GM12878 (cell line): ENCODE data around the gene ZMYND19. TPM values are rescaled to one million over a fixed set of nuclear protein-coding genes. Genes with fewer than 3 reads are reported as not detected.

Experiments
- ATAC-seq: fragments of 200-7000 bp; cut with Tn5 transposase; 3 replicates; pipeline ENCODE4 v1.9.1; 2020; ENCODE audit warnings: mild to moderate bottlenecking, moderate library complexity
- BruUV-seq: library from RNA; stranded (reverse); fragments of 400-500 nt; replicated peaks from 2 replicates; lab custom pipeline; 2021; lab: Mats Ljungman, UMichigan
- CTCF ChIA-PET: fragments of 300-600 bp; sonication (Branson Sonifier 250); formaldehyde crosslinking; extraction: SDS; loops from one replicate; lab custom pipeline; 2021; ENCODE audit warnings: inconsistent platforms; lab: Yijun Ruan, JAX
- POLR2A ChIA-PET: fragments of 350-600 bp; formaldehyde crosslinking; extraction: SDS; loops from one replicate; lab custom pipeline; 2021; ENCODE audit warnings: inconsistent platforms; lab: Charles Lee
- RAD21 ChIA-PET: fragments of 300-600 bp; sonication (Branson Sonifier 250); formaldehyde crosslinking; loops from one replicate; lab custom pipeline; 2023; ENCODE audit warnings: antibody characterized with exemption; ENCODE audit not compliant: unreplicated experiment; lab: Charles Lee
- SMC1A ChIA-PET: fragments of 300-600 bp; sonication (Branson Sonifier 250); formaldehyde crosslinking; loops from one replicate; lab custom pipeline; 2023; ENCODE audit not compliant: unreplicated experiment, uncharacterized antibody; lab: Charles Lee
- DNase-seq: peaks from one replicate; pipeline ENCODE4 v3.0.0-alpha.2; 2011; ENCODE audit warnings: low read depth, low spot score
- FAIRE-seq: peaks from 3 replicates; lab custom pipeline; 2011; peaks lifted over from hg19 to GRCh38; lab: Jason Lieb, UNC
- H2AFZ ChIP-seq: 2 replicates; pipeline ENCODE4 v1.6.0; 2011; ENCODE audit warnings: low read depth, low read length, control low read depth; ENCODE audit not compliant: control insufficient read depth
- H3K27ac ChIP-seq: 2 replicates; pipeline ENCODE4 v1.5.1; 2011; ENCODE audit warnings: control low read depth; ENCODE audit not compliant: control insufficient read depth, insufficient read depth
- H3K27me3 ChIP-seq, 2 experiments: replicated peaks in 1 of 2; 2 replicates each; pipeline versions ENCODE4 v1.6.0 to v1.6.1; 2011; ENCODE audit warnings: low read length in 1 of 2; ENCODE audit not compliant: control insufficient read depth in 2 of 2, insufficient read depth in 2 of 2
- H3K36me3 ChIP-seq, 2 experiments: 2 replicates each; pipeline ENCODE4 v1.5.1; 2011; ENCODE audit warnings: low read length in 1 of 2; ENCODE audit not compliant: control insufficient read depth in 2 of 2, insufficient read depth in 2 of 2
- H3K4me1 ChIP-seq: 2 replicates; pipeline ENCODE4 v1.6.1; 2011; ENCODE audit warnings: mild to moderate bottlenecking, low read length, moderate library complexity, mixed read lengths; ENCODE audit not compliant: control insufficient read depth, insufficient read depth
- H3K4me2 ChIP-seq: 2 replicates; pipeline ENCODE4 v1.6.0; 2011; ENCODE audit warnings: control low read depth; ENCODE audit not compliant: control insufficient read depth, insufficient read depth
- H3K4me3 ChIP-seq: fragments of 200-600 bp; sonication (generic); 2 replicates; pipeline ENCODE4 v1.5.1; 2016
- H3K79me2 ChIP-seq: 2 replicates; pipeline ENCODE4 v1.6.0; 2011; ENCODE audit warnings: low read length; ENCODE audit not compliant: control insufficient read depth, insufficient read depth
- H3K9ac ChIP-seq: 2 replicates; pipeline ENCODE4 v1.8.0; 2011; ENCODE audit warnings: low read length, control low read depth, mixed read lengths; ENCODE audit not compliant: control insufficient read depth, insufficient read depth
- H3K9me3 ChIP-seq: replicated peaks from 3 replicates; pipeline ENCODE4 v1.5.1; 2011; ENCODE audit warnings: mild to moderate bottlenecking, low read length; ENCODE audit not compliant: control insufficient read depth, insufficient read depth
- H4K20me1 ChIP-seq: 2 replicates; pipeline ENCODE4 v1.6.0; 2011; ENCODE audit not compliant: control insufficient read depth, insufficient read depth
- BHLHE40 ChIP-seq, 2 experiments: fragments of 450-650 bp in 1 of 2; IDR thresholded peaks; 2 replicates each; pipeline ENCODE4 v1.6.1; 2011 to 2017; ENCODE audit warnings: low read depth in 2 of 2, borderline replicate concordance in 1 of 2, improper control_type of control experiment in 1 of 2, low read length in 1 of 2, mild to moderate bottlenecking in 1 of 2
- DPF2 ChIP-seq: fragments of 450-650 bp; IDR thresholded peaks from 2 replicates; pipeline ENCODE4 v1.6.1; 2017; ENCODE audit warnings: mild to moderate bottlenecking
- HCFC1 ChIP-seq: fragments of 150-350 bp; IDR thresholded peaks from 2 replicates; pipeline ENCODE4 v1.6.1; 2014; ENCODE audit warnings: low read length
- MTA2 ChIP-seq: fragments of 450-650 bp; IDR thresholded peaks from 2 replicates; pipeline ENCODE4 v1.6.1; 2016; ENCODE audit warnings: low read depth, mild to moderate bottlenecking, moderate library complexity
- MXI1 ChIP-seq: fragments of 150-350 bp; IDR thresholded peaks from 2 replicates; pipeline ENCODE4 v1.6.1; 2011; ENCODE audit warnings: low read depth, mild to moderate bottlenecking, inconsistent platforms, low read length, improper control_type of control experiment
- NFXL1 ChIP-seq: fragments of 450-650 bp; IDR thresholded peaks from 2 replicates; pipeline ENCODE4 v1.6.1; 2017; ENCODE audit warnings: antibody characterized with exemption, mild to moderate bottlenecking, borderline replicate concordance
- NR2F1 ChIP-seq: fragments of 450-650 bp; conservative IDR thresholded peaks from 2 replicates; pipeline ENCODE4 v1.6.1; 2017; ENCODE audit warnings: mild to moderate bottlenecking
- RAD51 ChIP-seq: fragments of 450-650 bp; IDR thresholded peaks from 2 replicates; pipeline ENCODE4 v1.6.1; 2016; ENCODE audit warnings: moderate library complexity, mild to moderate bottlenecking, inconsistent platforms
- RELA ChIP-seq: fragments of 450-650 bp; IDR thresholded peaks from 2 replicates; pipeline ENCODE4 v1.8.0; 2014; ENCODE audit warnings: borderline replicate concordance; ENCODE audit not compliant: partially characterized antibody
- RUNX3 ChIP-seq: IDR thresholded peaks from 2 replicates; pipeline ENCODE4 v1.6.1; 2012; ENCODE audit warnings: low read length, inconsistent platforms
- SMC3 ChIP-seq: IDR thresholded peaks from 2 replicates; pipeline ENCODE4 v1.6.1; 2011; ENCODE audit warnings: low read length, improper control_type of control experiment, borderline replicate concordance
- ZNF384 ChIP-seq: IDR thresholded peaks from 2 replicates; pipeline ENCODE4 v1.6.1; 2012; ENCODE audit warnings: low read depth, mild to moderate bottlenecking, low read length, improper control_type of control experiment, borderline replicate concordance
- WGBS: methylation state at CpG from one replicate; pipeline ENCODE4 v1.1.6; 2016; ENCODE audit warnings: low lambda C conversion rate; ENCODE audit not compliant: insufficient replicate concordance, insufficient coverage; ENCODE audit errors: missing lambda C conversion rate; 5-methylcytosine and 5-hydroxymethylcytosine counted together
- in situ Hi-C: fragments of 300-500 bp; cut with MboI; formaldehyde crosslinking; loops from 9 replicates; pipeline ENCODE4 v1.14.3; 2018; ENCODE audit warnings: mixed read lengths
- intact Hi-C: fragments of 100-400 bp; cut with micrococcal nuclease; formaldehyde crosslinking; loops from one replicate; pipeline ENCODE4 v1.14.2; 2022; ENCODE audit not compliant: unreplicated experiment
- polyA plus RNA-seq, 11 experiments: library from polyadenylated mRNA; depleted of rRNA in 4 of 11; unstranded in 6 of 11; stranded (reverse) in 5 of 11; fragments of >200 nt; fragmentation: Nextera tagmentation in 4 of 11; fragmentation: Illumina TruSeq in 1 of 11; extraction: Ambion mirVana in 4 of 11; extraction: Trizol in 1 of 11; gene quantifications; 1 replicate in 1 of 11; 2 replicates in 10 of 11; pipeline versions ENCODE4 v1.2.1 to v1.2.3, GENCODE V29; 2011 to 2016; ENCODE audit warnings: inconsistent platforms in 2 of 11, missing spikeins in 2 of 11, low read depth in 1 of 11
- total RNA-seq, 4 experiments: library from RNA; depleted of rRNA in 3 of 4; stranded (reverse); fragments of >200 nt in 3 of 4; fragmentation: Illumina TruSeq in 1 of 4; extraction: Trizol in 1 of 4; gene quantifications; 2 replicates each; pipeline versions ENCODE4 v1.2.1 to v1.2.3, GENCODE V29; 2013 to 2021
- TF ChIP-seq, protein P1 (sequence below): IDR thresholded peaks from 2 replicates; pipeline ENCODE4 v1.6.1; 2011; ENCODE audit warnings: borderline replicate concordance, low read depth, mild to moderate bottlenecking, moderate library complexity, mixed read lengths, low read length; ENCODE audit not compliant: insufficient read depth; ENCODE audit errors: extremely low read length
- TF ChIP-seq, protein P2 (sequence below): IDR thresholded peaks from 2 replicates; pipeline ENCODE4 v1.6.1; 2011; ENCODE audit warnings: low read depth, low read length, improper control_type of control experiment, borderline replicate concordance
- TF ChIP-seq, protein P3 (sequence below): IDR thresholded peaks from 2 replicates; pipeline ENCODE4 v1.6.1; 2012; ENCODE audit warnings: mild to moderate bottlenecking, low read depth, low read length
- TF ChIP-seq, protein P4 (sequence below): IDR thresholded peaks from 2 replicates; pipeline ENCODE4 v1.6.1; 2011; ENCODE audit warnings: low read depth, mild to moderate bottlenecking, low read length, moderate library complexity, borderline replicate concordance; ENCODE audit errors: extremely low read depth

Gene ZMYND19
- total and polyA plus RNA-seq, 10 of the 15 experiments (the other 5 are each of a cell fraction or from before 2014, with no cell fraction given), result 0.84 to 54.8 (median 20.1) TPM

DNA sequence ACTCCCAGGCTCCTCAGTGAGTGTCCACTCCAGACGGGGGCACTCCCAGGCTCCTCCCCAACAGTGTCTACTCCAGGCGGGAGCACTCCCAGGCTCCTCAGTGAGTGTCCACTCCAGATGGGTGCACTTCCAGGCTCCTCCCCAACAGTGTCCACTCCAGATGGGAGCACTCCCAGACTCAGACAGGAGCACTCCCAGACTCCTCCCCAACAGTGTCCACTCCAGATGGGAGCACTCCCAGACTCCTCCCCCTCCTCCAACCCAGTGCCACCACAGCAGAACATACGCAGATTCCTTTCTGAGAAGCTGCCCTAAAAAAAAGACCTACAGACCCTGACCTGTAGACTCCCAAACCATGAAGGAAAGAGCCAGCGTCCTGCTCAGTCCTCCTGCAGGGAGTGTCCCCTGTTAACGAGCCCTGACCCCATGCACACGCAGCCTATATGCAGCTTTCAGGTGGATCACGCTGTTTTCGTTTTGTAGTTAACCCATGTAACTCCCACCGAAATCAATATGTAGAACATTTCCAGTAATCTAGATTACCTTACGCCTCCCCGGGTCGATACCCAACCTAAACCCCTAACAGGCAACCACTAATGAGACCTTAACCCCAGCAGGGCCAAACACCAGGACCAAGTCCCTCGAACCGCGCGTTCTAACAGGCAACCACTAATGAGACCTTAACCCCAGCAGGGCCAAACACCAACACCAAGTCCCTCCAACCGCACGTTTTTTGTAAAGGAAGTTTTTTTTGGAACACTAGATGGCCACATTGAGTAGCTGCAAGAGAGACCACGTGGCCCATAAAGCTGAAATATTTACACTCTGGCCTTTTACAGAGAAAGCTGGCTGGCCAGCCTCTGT lies 55.8 kb downstream of the ZMYND19 start:
- CTCF ChIA-PET, result interaction anchor here (0.6 to 1.9 kb wide), 21 partner anchors 8 to 538 kb away, joined by 3 to 14 read pairs (median 4); partner anchors contain the start of genes ENTPD8, EXD3, MRPL41 and NOXA1
- DNase-seq, result no peak
- intact Hi-C loops, result loop anchor here (10.0 kb wide), 1 partner anchor 110 kb away; the partner anchor contains the start of genes EXD3 and NOXA1
- H3K4me1 ChIP-seq, result peaks cover 19% of the 10 kb centered on the region
- H3K4me3 ChIP-seq, result no peak overlapping the region
- SMC1A ChIA-PET, result interaction anchor here (0.7 to 1.2 kb wide), 4 partner anchors 11 to 43 kb away, joined by 3 read pairs; partner anchors contain the start of gene PNPLA7
- no peaks in the 10 kb centered on the region for H3K79me2 ChIP-seq
- H3K9me3 ChIP-seq, result no peaks in the 10 kb centered on the region; the same call in 2 of the 3 replicates
- 34% methylated on average over 19 of the region's 19 CpGs for WGBS
- BruUV-seq, result no TSS peak
- H3K9ac ChIP-seq, result no peak overlapping the region
- no peak overlapping the region; the same call in 1 of the 2 replicates for H3K4me2 ChIP-seq
- no peaks in the 10 kb centered on the region for H3K27me3 ChIP-seq
- RAD21 ChIA-PET, result interaction anchor here (0.9 to 1.5 kb wide), 4 partner anchors 11 to 233 kb away, joined by 3 to 5 read pairs (median 4); partner anchors contain the start of genes MRPL41 and NRARP
- peak overlapping the region; percentile 86 for H2AFZ ChIP-seq
- H3K27ac ChIP-seq, result no peak overlapping the region
- in situ Hi-C loops, result no loop called here
- FAIRE-seq, result peak; percentile 87
- H4K20me1 ChIP-seq, result no peaks in the 10 kb centered on the region
- H3K36me3 ChIP-seq, result no peaks in the 10 kb centered on the region
- peak; percentile 93 for ATAC-seq
- POLR2A ChIA-PET, result no interaction called here
- TF ChIP-seq DPF2 (no peak), SMC3 (peak; percentile 23; the same call in 1 of the 2 replicates), ZNF384 (peak; percentile 68), NFXL1 (peak; percentile 97), MTA2 (peak; percentile 57; the same call in 1 of the 2 replicates), MXI1 (peak; percentile 58; the same call in 1 of the 2 replicates), HCFC1 (0 out of 2 replicates have a peak, but pooled peaks have one; percentile 9), NR2F1 (peak; percentile 87), RUNX3 (peak; percentile 67), RELA (no peak), RAD51 (peak; percentile 93), BHLHE40 (IDR thresholded peaks at IDR 0.05; ENCODE audit: borderline replicate concordance in 1 of 2, low read depth in 2 of 2, low read length in 1 of 2) (peak; percentile 61 to 75; a peak in 1 of 4 replicates)
- TF ChIP-seq, protein P1, sequence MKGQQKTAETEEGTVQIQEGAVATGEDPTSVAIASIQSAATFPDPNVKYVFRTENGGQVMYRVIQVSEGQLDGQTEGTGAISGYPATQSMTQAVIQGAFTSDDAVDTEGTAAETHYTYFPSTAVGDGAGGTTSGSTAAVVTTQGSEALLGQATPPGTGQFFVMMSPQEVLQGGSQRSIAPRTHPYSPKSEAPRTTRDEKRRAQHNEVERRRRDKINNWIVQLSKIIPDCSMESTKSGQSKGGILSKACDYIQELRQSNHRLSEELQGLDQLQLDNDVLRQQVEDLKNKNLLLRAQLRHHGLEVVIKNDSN, result peak; percentile 67
- TF ChIP-seq, protein P2, sequence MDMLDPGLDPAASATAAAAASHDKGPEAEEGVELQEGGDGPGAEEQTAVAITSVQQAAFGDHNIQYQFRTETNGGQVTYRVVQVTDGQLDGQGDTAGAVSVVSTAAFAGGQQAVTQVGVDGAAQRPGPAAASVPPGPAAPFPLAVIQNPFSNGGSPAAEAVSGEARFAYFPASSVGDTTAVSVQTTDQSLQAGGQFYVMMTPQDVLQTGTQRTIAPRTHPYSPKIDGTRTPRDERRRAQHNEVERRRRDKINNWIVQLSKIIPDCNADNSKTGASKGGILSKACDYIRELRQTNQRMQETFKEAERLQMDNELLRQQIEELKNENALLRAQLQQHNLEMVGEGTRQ, result peak; percentile 78
- TF ChIP-seq, protein P3, sequence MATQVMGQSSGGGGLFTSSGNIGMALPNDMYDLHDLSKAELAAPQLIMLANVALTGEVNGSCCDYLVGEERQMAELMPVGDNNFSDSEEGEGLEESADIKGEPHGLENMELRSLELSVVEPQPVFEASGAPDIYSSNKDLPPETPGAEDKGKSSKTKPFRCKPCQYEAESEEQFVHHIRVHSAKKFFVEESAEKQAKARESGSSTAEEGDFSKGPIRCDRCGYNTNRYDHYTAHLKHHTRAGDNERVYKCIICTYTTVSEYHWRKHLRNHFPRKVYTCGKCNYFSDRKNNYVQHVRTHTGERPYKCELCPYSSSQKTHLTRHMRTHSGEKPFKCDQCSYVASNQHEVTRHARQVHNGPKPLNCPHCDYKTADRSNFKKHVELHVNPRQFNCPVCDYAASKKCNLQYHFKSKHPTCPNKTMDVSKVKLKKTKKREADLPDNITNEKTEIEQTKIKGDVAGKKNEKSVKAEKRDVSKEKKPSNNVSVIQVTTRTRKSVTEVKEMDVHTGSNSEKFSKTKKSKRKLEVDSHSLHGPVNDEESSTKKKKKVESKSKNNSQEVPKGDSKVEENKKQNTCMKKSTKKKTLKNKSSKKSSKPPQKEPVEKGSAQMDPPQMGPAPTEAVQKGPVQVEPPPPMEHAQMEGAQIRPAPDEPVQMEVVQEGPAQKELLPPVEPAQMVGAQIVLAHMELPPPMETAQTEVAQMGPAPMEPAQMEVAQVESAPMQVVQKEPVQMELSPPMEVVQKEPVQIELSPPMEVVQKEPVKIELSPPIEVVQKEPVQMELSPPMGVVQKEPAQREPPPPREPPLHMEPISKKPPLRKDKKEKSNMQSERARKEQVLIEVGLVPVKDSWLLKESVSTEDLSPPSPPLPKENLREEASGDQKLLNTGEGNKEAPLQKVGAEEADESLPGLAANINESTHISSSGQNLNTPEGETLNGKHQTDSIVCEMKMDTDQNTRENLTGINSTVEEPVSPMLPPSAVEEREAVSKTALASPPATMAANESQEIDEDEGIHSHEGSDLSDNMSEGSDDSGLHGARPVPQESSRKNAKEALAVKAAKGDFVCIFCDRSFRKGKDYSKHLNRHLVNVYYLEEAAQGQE, result no peak
- TF ChIP-seq, protein P4, sequence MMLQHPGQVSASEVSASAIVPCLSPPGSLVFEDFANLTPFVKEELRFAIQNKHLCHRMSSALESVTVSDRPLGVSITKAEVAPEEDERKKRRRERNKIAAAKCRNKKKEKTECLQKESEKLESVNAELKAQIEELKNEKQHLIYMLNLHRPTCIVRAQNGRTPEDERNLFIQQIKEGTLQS, result peak; percentile 81; the same call in 1 of the 2 replicates
